ENCODE results near the gene VWA8.

The VWA8 gene

DNA sequence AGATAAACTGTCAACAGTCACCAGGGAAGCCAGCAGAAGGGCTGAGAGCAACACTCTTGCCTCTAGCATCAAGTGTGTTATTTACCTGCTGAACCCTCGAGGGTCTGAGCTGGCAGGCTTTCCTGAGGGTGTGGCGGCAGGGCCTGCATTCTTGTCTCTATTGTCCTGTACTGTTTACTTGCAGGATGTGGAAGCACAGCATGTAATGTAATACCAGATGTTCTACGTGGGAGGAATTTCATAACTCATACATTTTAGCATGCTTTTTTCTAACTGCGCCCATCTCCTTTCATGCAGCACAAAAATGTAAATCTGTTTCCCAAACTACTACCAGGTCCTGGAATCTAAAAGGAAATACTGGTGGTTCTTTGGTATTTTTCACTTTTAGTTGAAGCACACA is 350.5 kb downstream of the VWA8 start:
- DNase-seq = no peak

- DNase-seq = no peak
Observed at GRCh38 chr13:41609828-41610227, 351.1 kb downstream of the VWA8 start.

DNA sequence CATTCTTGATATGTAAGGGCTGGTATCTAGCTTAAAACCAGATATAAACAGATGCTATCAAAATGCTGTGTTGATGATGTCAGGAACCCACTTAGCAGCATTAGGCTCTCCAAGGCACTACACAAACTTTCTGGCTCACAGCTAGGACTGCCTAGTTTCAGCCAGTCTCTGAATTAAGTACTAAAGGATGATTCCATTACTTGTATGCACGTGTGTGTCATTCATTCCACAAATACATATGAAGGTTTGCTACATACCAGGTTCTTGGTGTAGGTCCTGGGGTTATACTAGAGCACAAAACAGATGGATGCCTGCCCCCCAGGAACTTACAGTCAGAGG is 352.1 kb downstream of the VWA8 start:
- DNase-seq = no peak

- DNase-seq = no peak
Observed at GRCh38 chr13:41608111-41608838, 352.6 kb downstream of the VWA8 start.

- DNase-seq = no peak
Observed at GRCh38 chr13:41606646-41607045, 354.3 kb downstream of the VWA8 start.

GRCh38 chr13:41605319-41606285 is 355.3 kb downstream of the VWA8 start:
- DNase-seq = no peak

GRCh38 chr13:41603917-41604316 is 357.0 kb downstream of the VWA8 start:
- no peak for DNase-seq

GRCh38 chr13:41601718-41602445 is 359.0 kb downstream of the VWA8 start:
- no peak for DNase-seq

DNA sequence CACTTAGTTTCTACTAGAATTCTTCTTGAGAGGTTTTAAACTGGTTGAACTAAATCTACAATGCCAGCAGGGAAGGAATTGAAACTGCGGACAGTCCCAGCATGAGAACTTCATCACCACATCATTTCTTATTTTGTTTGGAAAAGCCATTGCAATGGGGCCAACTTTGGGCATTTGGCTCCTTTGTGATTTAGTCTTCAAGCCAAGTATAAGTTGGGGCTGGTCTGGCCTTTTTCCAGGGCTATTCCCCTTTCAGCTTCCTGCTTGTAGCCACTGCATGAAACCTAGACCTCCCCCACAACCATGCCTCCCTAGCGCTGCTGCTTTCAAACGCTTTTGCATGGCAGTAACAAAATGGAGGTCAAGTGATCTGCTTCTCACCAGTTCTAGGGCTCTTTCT is 361.3 kb downstream of the VWA8 start:
- no peak for DNase-seq

- no peak for DNase-seq
Observed at GRCh38 chr13:41597348-41598041, 363.4 kb downstream of the VWA8 start.

DNA sequence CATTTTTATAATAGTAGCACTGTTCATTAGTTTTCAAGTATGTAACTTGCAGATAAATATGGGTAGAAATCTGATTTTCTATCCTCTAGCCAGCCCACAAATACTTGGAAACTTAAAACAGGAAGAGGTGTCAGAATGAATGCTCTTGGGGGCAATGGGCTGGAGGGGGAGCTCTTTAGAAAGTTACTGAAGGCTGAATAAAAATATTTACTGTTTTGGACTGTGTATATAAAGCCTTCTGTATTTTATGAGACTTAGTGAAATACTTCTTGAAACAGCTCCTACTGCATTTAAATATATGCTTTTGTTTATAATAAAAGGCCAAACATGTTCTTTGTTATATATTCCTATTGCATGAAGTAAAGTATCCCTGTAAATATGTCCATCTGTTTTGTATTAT is 364.7 kb downstream of the VWA8 start:
- DNase-seq = no peak

DNA sequence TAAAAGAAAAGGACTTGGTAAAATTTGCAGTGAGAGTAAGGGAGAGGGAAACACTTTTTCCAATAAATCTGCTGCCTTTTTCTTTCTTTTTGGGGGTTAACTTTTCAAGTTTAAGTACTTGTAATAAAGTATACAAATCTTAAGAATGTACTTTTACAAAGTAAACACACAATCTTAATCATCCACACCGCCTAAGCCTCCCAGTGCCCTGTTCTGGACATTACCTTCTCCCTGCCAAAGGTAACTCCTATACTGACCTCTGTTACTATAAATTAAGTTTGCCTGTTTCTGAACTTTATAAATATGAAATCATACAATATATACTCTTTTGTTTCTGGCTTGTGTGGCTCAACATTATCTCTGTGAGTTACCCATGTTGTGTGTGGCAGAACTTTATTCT is 365.6 kb downstream of the VWA8 start:
- DNase-seq = no peak

- DNase-seq = no peak
Observed at GRCh38 chr13:41590643-41591042, 370.3 kb downstream of the VWA8 start.

DNA sequence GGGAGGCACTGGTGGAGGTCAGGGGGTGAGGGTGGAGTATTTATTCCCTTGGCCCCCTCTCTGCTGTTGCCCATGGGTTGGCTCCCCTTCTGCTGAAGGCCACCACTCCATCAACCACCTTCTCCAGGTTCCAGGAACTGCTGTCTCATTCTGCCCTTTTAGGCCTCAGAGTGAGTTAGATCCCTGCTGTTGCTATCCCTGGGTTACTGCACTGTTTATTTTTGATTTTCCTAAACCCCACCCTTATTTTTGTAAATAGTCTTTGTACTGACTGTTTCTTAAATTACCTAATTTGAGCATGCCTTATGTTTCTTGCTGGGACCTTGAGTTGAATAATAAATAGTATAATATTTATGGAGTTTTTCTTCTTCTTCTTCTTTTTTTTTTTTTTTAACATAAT is 370.8 kb downstream of the VWA8 start:
- DNase-seq = no peak

DNA sequence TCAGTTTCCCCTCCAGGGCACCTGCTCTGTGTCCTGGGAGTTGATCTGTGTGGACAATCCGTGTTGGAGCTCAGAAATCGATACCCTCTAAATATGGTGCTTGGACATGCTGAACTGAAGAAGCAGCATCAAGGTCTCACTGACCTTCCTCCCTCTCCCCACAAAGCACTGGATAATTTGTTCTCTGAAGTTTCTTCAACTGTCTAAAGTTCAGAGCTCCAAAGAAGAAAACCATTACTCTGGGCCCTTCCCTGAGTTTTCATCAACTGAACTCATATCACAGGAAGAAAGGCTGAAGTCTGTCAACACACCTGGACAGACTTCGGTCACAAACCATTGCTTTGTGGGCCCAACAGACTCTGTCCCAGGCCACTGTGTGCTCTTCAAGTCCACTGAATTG is 371.5 kb downstream of the VWA8 start:
- DNase-seq = no peak

- DNase-seq = no peak
Observed at GRCh38 chr13:41588899-41589298, 372.0 kb downstream of the VWA8 start.

DNA sequence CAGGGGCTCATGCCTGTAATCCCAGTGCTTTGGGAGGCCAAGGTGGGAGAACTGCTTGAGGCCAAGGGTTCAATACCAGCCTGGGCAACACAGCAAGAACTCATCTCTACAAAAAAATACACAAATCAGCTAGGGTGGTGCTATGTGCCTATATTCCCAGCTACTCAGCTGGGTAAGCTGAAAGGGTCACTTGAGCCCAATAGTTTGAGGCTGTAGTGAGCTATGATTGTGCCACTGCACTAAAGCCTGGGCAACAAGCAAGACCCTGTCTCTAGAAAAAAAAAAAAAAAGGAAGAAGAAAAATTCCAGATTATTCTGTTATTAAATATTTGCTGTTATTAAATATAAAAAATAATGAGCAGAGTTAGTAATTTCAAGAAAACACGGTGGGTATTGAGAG is 372.5 kb downstream of the VWA8 start:
- DNase-seq = no peak

GRCh38 chr13:41587490-41587889 is 373.4 kb downstream of the VWA8 start:
- no peak for DNase-seq

DNA sequence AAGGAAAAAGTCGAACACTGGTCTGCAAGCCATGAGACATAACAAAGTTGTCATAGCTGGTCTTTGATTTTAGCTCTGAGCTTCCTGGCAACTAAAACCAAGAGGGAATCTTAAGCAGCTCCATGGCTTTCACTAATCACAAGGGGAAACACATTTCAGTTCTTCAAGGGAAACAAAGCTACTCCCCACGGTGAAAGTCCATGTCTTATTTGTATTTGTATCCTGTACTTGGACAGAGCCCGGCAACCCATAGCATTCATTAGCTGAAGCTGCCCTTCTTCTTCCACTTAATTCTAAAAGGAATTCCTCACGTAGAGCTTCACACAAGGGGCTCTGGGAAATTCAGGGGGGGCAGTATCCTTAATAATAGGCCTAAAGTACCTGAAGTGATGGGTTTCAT is 374.7 kb downstream of the VWA8 start:
- DNase-seq = no peak

- DNase-seq = no peak
Observed at GRCh38 chr13:41582027-41582463, 378.9 kb downstream of the VWA8 start.

DNA sequence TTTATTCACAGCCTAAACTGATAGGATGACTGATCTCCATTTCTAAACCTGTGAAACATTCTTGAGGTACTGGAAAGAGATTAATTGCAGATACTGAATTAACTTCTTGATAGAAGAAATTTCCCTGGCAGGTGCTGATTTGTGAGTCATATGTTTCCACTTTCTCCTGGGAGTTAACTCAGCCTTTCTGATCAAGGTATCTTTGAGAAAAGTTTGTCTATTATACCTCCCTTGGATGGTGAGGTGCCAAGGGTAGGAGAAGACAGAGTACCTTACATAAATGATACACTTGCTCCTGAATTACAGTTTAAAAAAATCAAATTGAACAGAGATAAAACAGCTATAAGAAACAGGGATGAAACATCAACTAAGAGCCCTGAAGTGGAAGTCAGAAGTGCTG is 380.6 kb downstream of the VWA8 start:
- no peak for DNase-seq

DNA sequence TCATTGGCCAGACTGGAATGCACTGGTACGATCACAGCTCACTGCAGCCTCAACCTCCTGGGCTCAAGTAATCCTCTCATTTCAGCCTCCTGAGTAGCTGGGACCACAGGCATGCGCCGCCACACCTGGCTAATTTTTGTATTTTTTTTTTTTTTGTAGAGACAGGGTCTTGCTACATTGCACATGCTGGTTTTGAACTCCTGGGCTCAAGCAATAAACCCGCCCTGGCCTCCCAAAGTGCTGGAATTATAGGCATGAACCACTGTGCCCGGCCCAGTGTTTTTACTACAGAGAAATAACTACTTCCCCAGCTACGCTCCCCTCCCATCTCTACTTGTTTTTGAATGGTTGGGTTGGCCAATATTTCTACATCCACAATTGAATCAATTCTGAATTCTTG is 381.0 kb downstream of the VWA8 start:
- no peak for DNase-seq

- no peak for DNase-seq
Observed at GRCh38 chr13:41579168-41579567, 381.7 kb downstream of the VWA8 start.
